DND-41 (cell line): ENCODE data around the gene PRMT1.

Experiments used
- CTCF ChIP-seq: IDR thresholded peaks from 2 replicates; pipeline ENCODE4 v1.5.1; 2012; ENCODE audit warnings: borderline replicate concordance, low read length, moderate library complexity, mild to moderate bottlenecking; ENCODE audit not compliant: poor library complexity, severe bottlenecking; ENCODE audit errors: extremely low read depth
- EZH2 ChIP-seq: IDR thresholded peaks from 3 replicates; pipeline ENCODE4 v1.6.1; 2012; ENCODE audit warnings: borderline replicate concordance, low read depth, mild to moderate bottlenecking, moderate library complexity, low read length, inconsistent platforms; ENCODE audit not compliant: severe bottlenecking

GRCh38 chr19:49685845-49686332 lies 8.8 kb downstream of the PRMT1 start:
- TF ChIP-seq CTCF (no peak), EZH2 (no peak)
